GM12891 (cell line): ENCODE results near the gene SCN3A. TPM values are rescaled to one million over a fixed set of nuclear protein-coding genes. Genes with fewer than 3 reads are reported as not detected.

ENCODE experiments used
- DNase-seq: peaks from one replicate; pipeline ENCODE4 v3.0.0; 2011; ENCODE audit warnings: low spot score; ENCODE audit not compliant: insufficient read length
- FAIRE-seq: peaks from 2 replicates; lab custom pipeline; 2011; peaks lifted over from hg19 to GRCh38; lab: Jason Lieb, UNC
- PAX5 ChIP-seq: IDR thresholded peaks from 2 replicates; pipeline ENCODE4 v1.6.1; 2011; ENCODE audit warnings: low read length, moderate library complexity, mild to moderate bottlenecking; ENCODE audit not compliant: insufficient read depth, severe bottlenecking
- POLR2A ChIP-seq: IDR thresholded peaks from 2 replicates; pipeline ENCODE4 v1.6.1; 2011; ENCODE audit warnings: low read depth, low read length, control low read depth
- POLR2AphosphoS5 ChIP-seq: IDR thresholded peaks from 2 replicates; pipeline ENCODE4 v1.6.1; 2011; ENCODE audit warnings: low read depth, low read length, control low read depth
- POU2F2 ChIP-seq: IDR thresholded peaks from 2 replicates; pipeline ENCODE4 v1.6.1; 2011; ENCODE audit warnings: low read depth, mild to moderate bottlenecking, control low read depth, low read length, moderate library complexity
- SPI1 ChIP-seq: IDR thresholded peaks from 2 replicates; pipeline ENCODE4 v1.6.1; 2011; ENCODE audit warnings: low read depth, low read length, control low read depth
- TAF1 ChIP-seq: IDR thresholded peaks from 2 replicates; pipeline ENCODE4 v1.6.1; 2011; ENCODE audit warnings: low read depth, low read length, control low read depth
- polyA plus RNA-seq: library from polyadenylated mRNA; unstranded; fragments of >200 nt; gene quantifications from one replicate; pipeline ENCODE4 v1.2.1, GENCODE V29; 2012; ENCODE audit warnings: low read depth, missing spikeins, inconsistent platforms; ENCODE audit not compliant: missing spikeins

Gene SCN3A
- not detected for polyA plus RNA-seq

GRCh38 chr2:165203689-165204559 lies at the start of gene SCN3A:
TSS of gene SCN3A (minus strand) at chr2:165204050. CDS start at chr2:165176394, 27,656 bp downstream.
- TF ChIP-seq TAF1 (no peak), POU2F2 (no peak), SPI1 (no peak), POLR2AphosphoS5 (no peak), PAX5 (no peak), POLR2A (no peak)

GRCh38 chr2:165253178-165253577 lies 49.3 kb upstream of the SCN3A start:
- DNase-seq = no peak
- no peak for TF ChIP-seq PAX5
- no peak for TF ChIP-seq POLR2A
- no peak for TF ChIP-seq POU2F2
- no peak for TF ChIP-seq TAF1
- TF ChIP-seq SPI1 = no peak
- TF ChIP-seq POLR2AphosphoS5 = no peak
- no peak for FAIRE-seq

More at GRCh38 chr2:165203689-165204559, at the start of gene SCN3A:
- no peak for DNase-seq
- peak; percentile 23 for FAIRE-seq

GRCh38 chr2:165251366-165251765 lies 47.5 kb upstream of the SCN3A start:
- DNase-seq = no peak
- no peak for FAIRE-seq
- no peak for TF ChIP-seq POU2F2
- TF ChIP-seq POLR2AphosphoS5 = no peak
- TF ChIP-seq TAF1 = no peak
- no peak for TF ChIP-seq PAX5
- TF ChIP-seq SPI1 = no peak
- no peak for TF ChIP-seq POLR2A

GRCh38 chr2:165248238-165248637 lies 44.4 kb upstream of the SCN3A start:
- FAIRE-seq (no peak), DNase-seq (no peak)
- TF ChIP-seq POU2F2 (no peak), POLR2A (no peak), POLR2AphosphoS5 (no peak)

- TF ChIP-seq SPI1 (no peak), POLR2A (no peak), PAX5 (no peak), POU2F2 (no peak), TAF1 (no peak)
- DNase-seq (no peak), FAIRE-seq (no peak)
Measured at GRCh38 chr2:165245081-165245793, 41.4 kb upstream of the SCN3A start.

- DNase-seq = no peak
- no peak for FAIRE-seq
- TF ChIP-seq POU2F2 (no peak), TAF1 (no peak), PAX5 (no peak), POLR2AphosphoS5 (no peak), SPI1 (no peak)
Measured at GRCh38 chr2:165240916-165241315, 37.1 kb upstream of the SCN3A start.

GRCh38 chr2:165239856-165240515 lies 36.1 kb upstream of the SCN3A start:
- FAIRE-seq (no peak), DNase-seq (no peak)
- TF ChIP-seq TAF1 = no peak
- no peak for TF ChIP-seq PAX5

GRCh38 chr2:165239230-165239629 lies 35.4 kb upstream of the SCN3A start, which contains the start of gene SCN2A:
TSS of gene SCN2A (plus strand) at chr2:165239414. CDS start at chr2:165295824, 56,410 bp downstream.
- no peak for TF ChIP-seq TAF1
- TF ChIP-seq POLR2A = no peak
- no peak for TF ChIP-seq POU2F2
- TF ChIP-seq PAX5 = no peak
- TF ChIP-seq POLR2AphosphoS5 = no peak
- no peak for TF ChIP-seq SPI1
- FAIRE-seq (peak; percentile 16), DNase-seq (no peak)

- no peak for FAIRE-seq
Measured at GRCh38 chr2:165238295-165238694, 34.4 kb upstream of the SCN3A start.

More at GRCh38 chr2:165238295-165238694, 34.4 kb upstream of the SCN3A start:
- no peak for TF ChIP-seq POU2F2
- no peak for TF ChIP-seq POLR2A
- TF ChIP-seq SPI1 = no peak
- no peak for TF ChIP-seq POLR2AphosphoS5
- TF ChIP-seq TAF1 = no peak
- TF ChIP-seq PAX5 = no peak
- DNase-seq = no peak
